ENCODE results near the gene RPLP2. TPM values are rescaled to one million over a fixed set of nuclear protein-coding genes. Genes with fewer than 3 reads are reported as not detected.

The RPLP2 gene
- total and polyA plus RNA-seq, 4 donors, result 441 to 2,648 (median 1,513) TPM

GRCh38 chr11:813072-813455 is 3.3 kb downstream of the RPLP2 start:
- Histone ChIP-seq H3K9me3 (ENCODE audit: control insufficient read depth in 4 of 4, insufficient read depth in 3 of 4, low read length in 3 of 4) (no peaks in the 10 kb centered on the region), H3K27ac (ENCODE audit: low read depth in 1 of 2, low read length in 1 of 2) (no peak overlapping the region), H3K4me1 (ENCODE audit: control insufficient read depth in 5 of 5, insufficient read depth in 5 of 5, low read length in 5 of 5) (peaks cover 5 to 20% (median 6%) of the 10 kb centered on the region in 5 donors), H3K36me3 (ENCODE audit: control insufficient read depth in 4 of 4, insufficient read depth in 4 of 4, low read length in 4 of 4) (peaks cover 0 to 31% (median 14%) of the 10 kb centered on the region in 4 donors), H3K4me3 (no peak overlapping the region), H3K9ac (ENCODE audit: insufficient read depth in 1 of 2, low read length in 2 of 2) (no peak overlapping the region), H3K27me3 (ENCODE audit: control insufficient read depth in 3 of 3, insufficient read depth in 3 of 3, low read length in 2 of 3) (no peaks in the 10 kb centered on the region)
- TF ChIP-seq CTCF (IDR thresholded peaks at IDR 0.05; ENCODE audit: control extremely low read depth, extremely low read depth), result no peak
- 91 to 93% methylated on average over 6 of the region's 6 CpGs for WGBS, 2 donors
- DNase-seq (no peak), ATAC-seq (ENCODE audit: insufficient read depth, low FRiP score) (no peak)

GRCh38 chr11:813456-814096 is 3.8 kb downstream of the RPLP2 start:
- no peaks in the 10 kb centered on the region for H3K9me3 ChIP-seq (ENCODE audit: control insufficient read depth in 4 of 4, insufficient read depth in 3 of 4, low read length in 3 of 4)
- WGBS, 2 donors, result 78 to 83% methylated on average over 9 of the region's 9 CpGs
- H3K27me3 ChIP-seq (ENCODE audit: control insufficient read depth in 3 of 3, insufficient read depth in 3 of 3, low read length in 2 of 3), result no peaks in the 10 kb centered on the region
- H3K36me3 ChIP-seq (ENCODE audit: control insufficient read depth in 4 of 4, insufficient read depth in 4 of 4, low read length in 4 of 4), result peaks cover 0 to 31% (median 14%) of the 10 kb centered on the region in 4 donors
- no peak overlapping the region for H3K27ac ChIP-seq (ENCODE audit: low read depth in 1 of 2, low read length in 1 of 2)
- H3K4me3 ChIP-seq, result no peak overlapping the region
- ATAC-seq (ENCODE audit: insufficient read depth, low FRiP score), result no peak
- no peak overlapping the region for H3K9ac ChIP-seq (ENCODE audit: insufficient read depth in 1 of 2, low read length in 2 of 2)
- no peak for DNase-seq
- peaks cover 3 to 19% (median 6%) of the 10 kb centered on the region in 5 donors for H3K4me1 ChIP-seq (ENCODE audit: control insufficient read depth in 5 of 5, insufficient read depth in 5 of 5, low read length in 5 of 5)
- TF ChIP-seq CTCF (IDR thresholded peaks at IDR 0.05; ENCODE audit: control extremely low read depth, extremely low read depth), result no peak

GRCh38 chr11:815675-816432 is 6.1 kb downstream of the RPLP2 start:
- peaks cover 4 to 23% (median 8%) of the 10 kb centered on the region in 5 donors for H3K4me1 ChIP-seq (ENCODE audit: control insufficient read depth in 5 of 5, insufficient read depth in 5 of 5, low read length in 5 of 5)
- H3K9ac ChIP-seq (ENCODE audit: insufficient read depth in 1 of 2, low read length in 2 of 2), result no peak overlapping the region
- DNase-seq (no peak), ATAC-seq (ENCODE audit: insufficient read depth, low FRiP score) (no peak)
- WGBS, 2 donors, result 91 to 92% methylated on average over 10 to 11 of the region's 11 CpGs
- no peak overlapping the region for H3K4me3 ChIP-seq
- H3K36me3 ChIP-seq (ENCODE audit: control insufficient read depth in 4 of 4, insufficient read depth in 4 of 4, low read length in 4 of 4), result peaks cover 0 to 31% (median 12%) of the 10 kb centered on the region in 4 donors
- H3K9me3 ChIP-seq (ENCODE audit: control insufficient read depth in 4 of 4, insufficient read depth in 3 of 4, low read length in 3 of 4), result no peaks in the 10 kb centered on the region
- no peak for TF ChIP-seq CTCF (IDR thresholded peaks at IDR 0.05; ENCODE audit: control extremely low read depth, extremely low read depth)
- H3K27me3 ChIP-seq (ENCODE audit: control insufficient read depth in 3 of 3, insufficient read depth in 3 of 3, low read length in 2 of 3), result no peaks in the 10 kb centered on the region
- no peak overlapping the region for H3K27ac ChIP-seq (ENCODE audit: low read depth in 1 of 2, low read length in 1 of 2)

All from lung (tissue), 12 donors.